AG08396 (cell line): ENCODE results near the gene NRTN.
"Not testable (repeated sequence)": the region's sequence is repeated elsewhere in the genome, so short reads cannot be mapped to it uniquely, and the experiment has no call there.

ENCODE experiments used
- DNase-seq: peaks from one replicate; pipeline ENCODE4 v3.0.0; 2012; ENCODE audit warnings: low spot score, mixed read lengths

Gene NRTN

DNA sequence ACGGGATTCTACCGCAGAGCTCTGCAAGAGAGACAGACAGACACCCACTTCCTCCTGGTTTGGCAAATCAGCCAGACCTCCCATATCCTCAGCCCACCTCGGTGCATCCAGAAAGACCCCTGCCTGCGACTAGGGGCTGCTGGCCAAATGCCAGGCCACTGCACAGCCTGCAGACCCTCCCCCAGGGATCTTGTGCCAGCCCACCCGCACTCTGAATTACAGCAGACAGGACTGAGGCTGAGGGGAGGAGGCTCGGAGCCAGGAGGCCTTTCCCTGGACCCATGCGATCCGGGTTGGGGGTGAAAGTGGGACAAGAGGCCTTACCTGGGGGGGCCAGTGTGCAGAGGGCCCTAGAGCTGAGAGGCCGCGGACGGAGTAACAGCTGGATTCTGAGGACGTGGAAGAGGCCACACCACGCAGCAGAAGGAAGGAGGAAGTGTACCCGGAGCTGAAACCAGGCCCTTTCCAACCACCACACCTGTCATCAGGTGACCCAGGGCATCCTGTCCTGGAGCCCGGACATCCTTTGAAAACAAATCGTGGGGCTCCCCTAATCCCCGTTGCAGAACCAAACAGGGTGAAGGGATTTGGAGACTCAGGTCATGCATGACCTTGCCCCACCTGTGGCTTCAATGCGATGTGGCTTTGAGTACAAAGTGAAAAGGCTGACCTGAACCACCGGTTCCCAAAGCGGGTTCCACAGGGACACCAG, 33.6 kb downstream of the NRTN start:
- DNase-seq = no peak

DNA sequence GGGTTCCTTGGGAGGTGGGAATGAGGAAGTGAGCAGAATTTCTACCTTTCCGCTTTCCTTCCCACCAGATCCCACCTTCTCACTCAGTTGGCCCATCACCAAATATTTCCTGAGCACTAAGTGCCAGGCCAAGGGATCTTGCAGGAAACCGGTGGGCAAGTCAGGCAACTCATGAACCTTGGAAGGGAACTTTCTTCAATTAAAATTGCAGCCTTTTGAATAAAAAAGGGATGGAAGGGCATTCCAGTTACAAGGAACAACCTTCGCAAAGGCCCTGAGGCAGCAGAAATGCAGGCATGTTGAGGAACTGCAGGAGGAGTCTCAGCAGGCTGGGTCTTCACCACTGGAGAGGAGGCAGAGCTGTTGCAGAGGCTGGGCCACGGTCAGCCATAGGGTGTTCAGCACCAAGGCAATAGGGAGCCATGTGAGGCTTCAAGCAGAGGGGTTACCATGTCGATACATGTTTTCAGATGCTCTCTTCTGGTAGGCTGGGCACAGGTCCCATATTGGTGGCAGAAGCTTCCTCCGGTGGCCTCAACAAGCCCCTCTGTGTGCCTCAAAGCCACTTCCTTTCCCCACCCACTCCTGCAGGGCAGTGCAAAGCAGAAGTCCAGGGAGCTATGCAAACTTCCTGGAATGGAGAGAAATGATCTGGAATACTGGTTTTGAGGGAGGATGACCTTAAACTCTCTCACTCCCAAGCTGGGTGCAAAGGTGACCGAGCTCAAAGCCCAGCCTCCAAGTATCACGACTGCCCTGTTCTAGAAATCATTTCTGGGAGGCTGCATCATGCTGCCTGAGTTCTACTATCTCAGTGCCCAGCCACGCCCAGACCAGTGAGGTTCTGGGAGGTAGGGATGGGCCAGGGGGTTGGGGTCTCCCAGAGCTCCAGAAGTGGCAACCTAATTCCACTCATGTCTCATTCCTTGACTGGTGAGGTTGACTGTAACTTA, 34.5 kb downstream of the NRTN start, which contains the start of gene FUT6:
Gene FUT6, minus strand, starts transcription at position 638 of the 953 bp plus-strand sequence. CDS start 7,135 bp downstream, outside the sequence.
- DNase-seq = no peak

GRCh38 chr19:5841735-5842111, 36.9 kb downstream of the NRTN start:
- not testable (repeated sequence) for DNase-seq

DNA sequence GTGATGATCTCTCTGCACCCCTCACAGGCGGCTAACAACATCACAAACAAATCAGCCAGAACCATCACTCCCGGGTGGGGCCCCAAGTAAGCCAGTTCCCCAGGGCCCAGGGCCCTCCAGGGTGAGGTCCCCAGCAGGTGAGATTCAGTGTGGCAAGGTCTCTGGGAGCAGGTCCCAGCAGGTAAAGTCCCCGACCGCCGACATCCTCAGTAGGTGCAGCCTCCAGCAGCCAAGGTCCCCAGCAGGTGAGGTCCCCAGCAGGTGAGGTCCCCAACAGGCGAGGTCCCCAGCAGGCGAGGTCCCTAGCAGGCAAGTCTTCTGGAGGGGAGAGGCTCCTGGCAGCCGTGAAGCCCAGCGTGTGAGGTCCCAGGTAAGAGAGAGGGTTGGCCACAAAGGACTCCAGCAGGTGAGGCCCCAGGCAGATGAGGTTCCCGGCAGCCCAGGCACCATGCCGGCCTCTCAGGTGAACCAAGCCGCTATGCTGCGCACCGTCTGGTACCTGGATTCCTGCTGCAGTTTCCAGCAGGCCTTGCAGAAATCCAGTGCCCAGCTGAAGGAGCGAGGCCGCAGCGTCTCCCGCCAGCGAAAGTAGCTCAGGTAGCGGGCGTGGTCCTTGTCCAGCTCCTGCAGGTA, 38.5 kb downstream of the NRTN start:
- DNase-seq = no peak

- no peak for DNase-seq
These were observed 39.9 kb downstream of the NRTN start for GRCh38 chr19:5844456-5845433.

DNA sequence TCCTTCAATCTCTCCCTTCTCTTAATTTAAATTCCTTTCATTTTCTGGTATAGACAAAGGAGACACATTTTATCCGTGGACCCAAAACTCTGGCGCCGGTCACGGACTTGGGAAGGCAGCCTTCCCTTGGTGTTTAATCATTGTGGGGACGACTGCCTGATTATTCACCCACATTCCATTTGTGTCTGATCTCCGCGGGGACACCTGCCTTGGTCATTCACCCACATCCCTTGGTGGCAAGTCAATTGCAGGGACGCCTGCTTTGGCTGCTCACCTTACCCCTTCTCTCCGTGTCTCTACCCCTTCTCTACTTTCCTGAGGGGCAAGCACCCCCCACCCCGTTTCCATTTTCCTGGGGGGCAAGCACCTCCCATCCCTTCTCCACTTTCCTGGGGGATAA, 43.0 kb downstream of the NRTN start:
- DNase-seq = not testable (repeated sequence)

- DNase-seq = not testable (repeated sequence)
These were observed 43.8 kb downstream of the NRTN start for GRCh38 chr19:5848621-5849020.

DNA sequence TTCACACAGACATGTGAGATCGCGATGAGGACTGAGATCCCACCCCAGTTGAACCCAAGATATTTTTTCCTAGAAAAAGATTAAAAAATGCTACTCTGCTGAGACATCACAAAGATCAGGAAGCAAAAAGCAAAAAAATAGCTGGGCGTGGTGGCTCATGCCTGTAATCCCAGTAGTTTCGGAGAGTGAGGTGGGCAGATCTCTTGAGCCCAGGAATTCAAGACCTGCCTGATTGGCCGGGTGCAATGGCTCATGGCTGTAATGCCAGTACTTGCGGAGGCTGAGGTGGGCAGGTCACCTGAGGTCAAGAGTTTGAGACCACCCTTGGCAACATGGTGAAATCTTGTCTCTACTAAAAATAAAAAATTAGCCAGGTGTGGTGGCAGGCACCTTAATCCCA, 45.3 kb downstream of the NRTN start:
- DNase-seq = no peak

DNA sequence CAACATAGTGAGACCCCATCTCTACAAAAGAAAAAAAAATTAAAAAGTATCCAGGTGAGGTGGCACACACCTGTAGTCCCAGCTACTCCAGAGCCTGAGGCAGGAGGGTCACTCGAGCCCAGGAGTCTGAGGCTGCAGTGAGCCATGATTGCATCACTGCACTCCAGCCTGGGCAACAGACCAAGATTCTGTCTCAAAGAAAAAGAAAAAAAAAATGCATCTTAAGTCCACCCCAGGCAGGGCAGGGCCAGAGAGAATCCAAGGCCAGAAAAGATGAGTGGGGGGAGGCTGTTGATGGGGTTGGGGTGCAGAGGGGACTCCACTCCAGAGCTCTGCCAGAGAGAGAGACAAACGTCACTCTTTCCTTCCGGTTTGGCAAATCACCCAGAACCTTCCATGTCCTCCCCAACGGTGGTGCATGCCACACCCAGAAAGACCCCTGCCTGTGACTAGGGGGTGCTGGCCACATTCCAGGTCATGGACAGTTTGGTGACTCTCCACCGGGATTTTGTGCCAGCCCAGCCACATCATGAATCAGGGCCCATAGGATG, 46.0 kb downstream of the NRTN start:
- DNase-seq = no peak

- DNase-seq = no peak
These were observed 46.4 kb downstream of the NRTN start, which contains the start of gene FUT3 for GRCh38 chr19:5851302-5851701. FUT3 (minus strand) TSS chr19:5851449.

DNA sequence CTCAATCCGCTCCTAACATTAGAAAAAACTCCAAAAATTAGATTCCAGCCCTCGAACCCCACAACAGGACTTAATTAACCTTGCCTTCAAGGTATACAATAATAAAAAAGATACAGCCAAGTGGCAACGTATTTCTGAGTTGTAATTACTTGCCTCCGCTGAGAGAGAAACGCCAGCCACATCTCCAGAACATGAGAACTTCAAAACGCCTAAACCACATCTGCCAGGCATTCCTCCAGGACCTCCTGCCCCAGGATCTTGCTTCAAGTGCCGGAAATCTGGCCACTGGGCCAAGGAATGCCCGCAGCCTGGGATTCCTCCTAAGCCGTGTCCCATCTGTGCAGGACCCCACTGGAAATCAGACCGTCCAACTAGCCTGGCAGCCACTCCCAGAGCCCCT, 49.3 kb downstream of the NRTN start:
- DNase-seq = not testable (repeated sequence)

DNA sequence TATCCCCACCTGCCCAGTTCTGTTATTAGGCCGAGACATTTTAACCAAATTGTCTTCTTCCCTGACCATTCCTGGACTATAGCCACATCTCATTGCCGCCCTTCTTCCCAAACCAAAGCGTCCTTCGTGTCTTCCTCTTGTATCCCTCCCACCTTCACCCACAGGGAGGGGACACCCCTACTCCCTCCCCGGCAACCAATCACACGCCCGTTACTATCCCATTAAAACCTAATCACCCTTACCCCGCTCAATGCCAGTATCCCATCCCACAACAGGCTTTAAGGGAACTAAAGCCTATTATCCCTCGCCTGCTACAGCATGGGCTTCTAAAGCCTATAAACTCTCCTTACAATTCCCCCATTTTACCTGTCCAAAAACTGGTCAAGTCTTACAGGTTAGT, 50.3 kb downstream of the NRTN start:
- DNase-seq = not testable (repeated sequence)

- no peak for DNase-seq
These were observed 52.6 kb downstream of the NRTN start for GRCh38 chr19:5857203-5858081.

GRCh38 chr19:5863030-5863665, 58.3 kb downstream of the NRTN start:
- no peak for DNase-seq

DNA sequence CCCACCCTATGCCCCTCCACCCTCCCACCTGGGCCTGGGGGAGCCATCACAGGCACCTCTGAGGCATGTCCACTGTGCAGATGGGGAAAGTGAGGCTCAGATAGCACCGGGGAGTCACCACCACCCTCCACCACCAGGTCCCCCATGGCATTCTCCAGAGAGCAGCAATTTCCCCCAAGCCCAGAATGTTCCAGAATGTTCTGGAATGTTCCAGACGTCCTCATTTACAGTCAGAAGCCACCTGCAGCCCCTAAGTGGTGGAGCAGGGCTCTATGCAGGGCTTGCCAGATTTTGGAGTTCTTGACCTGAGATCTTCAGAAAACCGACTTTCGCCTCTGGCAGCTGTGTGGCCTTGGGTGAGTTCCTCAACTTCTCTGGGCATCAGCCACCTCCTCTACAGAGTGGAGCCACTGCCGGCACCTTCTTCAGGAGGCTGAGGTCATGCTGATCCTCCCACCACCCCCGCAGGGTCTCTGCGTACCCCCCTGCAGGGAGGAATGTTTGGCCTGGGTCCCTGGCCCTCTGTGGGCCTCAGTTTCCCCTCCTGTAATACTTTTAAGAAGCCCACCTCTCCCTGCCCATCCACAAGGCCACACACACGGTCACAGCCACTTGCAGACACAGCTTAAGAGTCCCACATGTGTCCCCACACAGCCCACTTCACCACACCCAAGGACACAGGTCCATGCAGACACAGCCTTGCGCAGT, 59.3 kb downstream of the NRTN start:
- no peak for DNase-seq

DNA sequence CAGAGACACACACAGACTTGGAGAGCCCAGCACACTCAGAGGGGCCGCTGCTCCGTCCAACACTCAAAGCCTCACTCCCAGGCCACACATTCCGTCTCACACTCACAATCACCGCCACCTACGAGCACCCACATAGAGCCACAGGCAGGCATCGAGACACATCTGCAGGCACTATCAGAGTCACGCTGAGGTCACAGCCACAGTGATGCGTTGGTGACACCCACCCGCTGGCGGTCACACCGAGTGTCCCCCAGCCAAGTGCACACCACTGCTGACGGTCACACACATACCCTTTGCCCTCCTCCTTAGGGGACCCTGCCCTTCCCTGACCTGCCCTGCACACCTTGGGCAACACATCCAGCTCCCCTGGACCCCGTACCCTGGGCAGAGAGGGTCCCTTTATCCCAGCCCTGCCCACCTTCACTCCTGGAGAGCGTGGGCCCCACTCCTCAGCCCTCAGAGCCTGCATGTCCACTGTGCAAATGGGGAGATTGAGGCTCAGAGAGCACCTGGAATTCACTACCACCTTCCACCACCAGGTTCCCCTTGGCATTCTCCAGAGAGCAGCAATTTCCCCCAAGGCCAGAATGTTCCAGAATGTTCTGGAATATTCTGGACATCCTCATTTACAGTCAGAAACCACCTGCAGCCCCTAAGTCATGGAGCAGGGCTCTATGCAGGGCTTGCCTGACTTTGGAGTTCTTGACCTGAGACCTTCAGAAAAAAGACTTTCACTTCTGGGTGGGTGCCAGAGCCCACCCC, 60.0 kb downstream of the NRTN start:
- no peak for DNase-seq

DNA sequence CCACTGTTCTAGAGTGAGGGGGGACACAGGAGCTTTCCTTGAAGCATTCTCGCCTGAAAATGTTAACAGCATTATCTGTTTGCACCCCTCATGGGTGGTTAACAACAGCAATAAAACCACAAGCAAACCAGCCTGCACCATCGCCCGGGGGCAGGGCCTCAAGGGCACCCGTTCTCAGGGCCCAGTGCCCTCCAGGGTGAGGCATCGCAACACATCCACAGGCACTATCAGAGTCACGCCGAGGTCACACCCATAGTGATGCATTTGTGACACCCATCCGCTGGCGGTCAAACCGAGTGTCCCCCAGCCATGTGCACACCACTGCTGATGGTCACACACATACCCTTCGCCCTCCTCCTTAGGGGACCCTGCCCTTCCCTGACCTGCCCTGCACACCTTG, 60.9 kb downstream of the NRTN start:
- DNase-seq = no peak
